HG03108 (cell line): ENCODE measurements around the gene CPNE9.

Source experiments
- ATAC-seq: cut with Tn5 transposase; IDR thresholded peaks from one replicate; pipeline ENCODE4 v1.9.1; 2021; ENCODE audit warnings: moderate library complexity; ENCODE audit not compliant: unreplicated experiment

Gene CPNE9

DNA sequence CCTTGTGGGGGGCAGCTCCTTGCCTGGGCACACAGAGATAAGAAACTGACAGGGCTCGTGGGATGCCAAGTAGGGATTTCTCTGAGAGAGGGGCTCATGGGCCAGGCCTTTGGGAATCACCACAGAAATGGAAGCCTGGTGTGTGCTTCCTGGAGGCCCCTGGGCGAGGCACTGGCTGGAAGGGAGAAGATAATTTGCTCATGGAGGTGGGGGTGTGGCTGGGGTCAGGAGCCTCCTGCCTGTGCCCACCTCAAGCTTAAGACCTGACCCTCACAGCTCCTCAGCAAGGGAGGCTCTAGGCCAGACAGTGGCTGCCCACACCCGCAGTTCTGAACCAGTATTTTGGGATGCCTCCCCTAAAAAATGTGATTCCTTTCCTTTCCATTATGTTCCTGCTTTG, 16.9 kb upstream of the CPNE9 start:
- no peak for ATAC-seq

DNA sequence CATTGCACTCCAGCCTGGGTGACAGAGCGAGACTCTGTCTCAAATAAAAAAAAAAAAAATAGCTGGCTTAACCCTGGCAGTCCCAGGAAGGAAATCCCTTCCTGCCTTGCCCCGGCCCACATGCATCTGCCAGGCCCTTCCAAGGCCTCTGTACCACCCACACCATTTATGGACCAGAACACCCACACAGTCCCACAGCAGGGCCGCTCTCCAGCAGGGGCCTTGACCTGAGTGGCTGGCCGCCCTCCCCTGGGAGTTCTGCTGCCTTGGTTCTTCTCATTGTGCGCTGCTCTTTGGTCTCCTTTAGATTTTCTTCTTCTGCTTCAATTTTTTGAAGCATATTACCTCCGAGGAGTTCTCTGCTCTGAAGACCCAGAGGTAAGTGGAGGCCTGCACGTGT, 16.1 kb upstream of the CPNE9 start:
- no peak for ATAC-seq

GRCh38 chr3:9688961-9689360, 14.7 kb upstream of the CPNE9 start:
- no peak for ATAC-seq

DNA sequence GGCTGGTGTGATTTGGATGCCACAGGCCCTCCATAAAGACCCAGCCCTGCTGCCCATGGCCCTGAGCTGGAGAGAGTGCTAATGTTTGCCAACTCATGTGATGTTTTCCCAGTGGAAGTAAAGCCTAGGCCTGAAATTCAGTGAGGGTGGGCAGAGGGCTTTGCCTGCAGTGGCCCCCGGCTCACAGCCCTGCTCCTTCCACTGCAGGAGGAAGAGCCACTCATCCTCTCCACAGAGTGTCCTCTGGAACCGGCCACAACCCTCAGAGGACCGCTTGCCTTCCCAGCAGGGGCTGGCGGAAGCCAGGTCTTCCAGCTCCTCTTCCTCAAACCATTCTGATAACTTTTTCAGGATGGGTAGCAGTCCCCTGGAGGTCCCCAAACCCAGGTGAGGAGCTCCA, 13.9 kb upstream of the CPNE9 start:
- no peak for ATAC-seq

DNA sequence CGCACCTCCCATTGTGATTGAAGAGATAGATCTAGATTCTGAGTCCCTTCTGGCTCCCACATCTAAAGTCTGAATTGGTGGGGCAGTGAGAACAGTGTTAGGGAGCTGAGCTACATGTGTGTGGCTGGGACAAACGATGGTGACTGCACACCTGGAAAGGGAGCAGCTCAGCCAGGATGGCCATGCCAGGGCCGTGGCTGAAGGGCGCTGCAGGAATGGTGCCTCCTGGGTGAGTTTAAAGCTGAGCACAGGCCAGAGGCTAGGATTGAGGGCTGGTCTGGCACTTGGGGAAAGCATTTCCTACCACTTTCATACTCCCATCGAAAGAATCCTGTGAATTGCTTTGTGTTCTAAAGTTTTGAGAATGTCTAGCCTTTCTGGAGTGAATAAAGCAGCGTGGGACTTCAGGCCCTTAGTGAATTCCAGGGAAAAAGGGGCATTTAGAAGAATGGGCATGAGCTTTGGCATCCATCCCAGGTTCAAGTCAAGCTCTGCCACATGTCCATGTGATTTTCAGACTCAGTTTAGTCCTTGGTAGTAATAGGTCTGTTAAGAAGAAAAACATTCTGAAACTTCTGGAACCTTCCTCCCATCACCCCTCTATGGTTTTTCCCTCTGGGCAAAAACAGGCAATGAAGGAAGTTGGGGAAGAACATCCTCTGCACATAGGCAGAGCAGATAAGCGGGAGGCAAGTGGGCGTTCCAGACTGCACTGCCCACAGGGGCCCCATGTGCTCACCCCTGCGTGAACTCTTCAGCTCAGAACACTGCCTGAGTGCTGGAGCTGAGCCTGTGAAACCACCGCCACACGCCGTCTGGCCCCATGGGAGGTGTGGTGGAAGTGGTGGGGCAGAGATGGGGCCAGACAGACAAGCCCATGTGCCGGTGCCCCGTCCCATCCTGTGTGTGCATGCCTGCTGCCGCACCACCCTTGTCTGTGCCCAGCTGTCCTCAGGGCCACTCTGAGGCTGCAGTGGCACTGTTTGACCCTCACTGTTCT, 12.9 kb upstream of the CPNE9 start:
- peak; percentile 96 for ATAC-seq

DNA sequence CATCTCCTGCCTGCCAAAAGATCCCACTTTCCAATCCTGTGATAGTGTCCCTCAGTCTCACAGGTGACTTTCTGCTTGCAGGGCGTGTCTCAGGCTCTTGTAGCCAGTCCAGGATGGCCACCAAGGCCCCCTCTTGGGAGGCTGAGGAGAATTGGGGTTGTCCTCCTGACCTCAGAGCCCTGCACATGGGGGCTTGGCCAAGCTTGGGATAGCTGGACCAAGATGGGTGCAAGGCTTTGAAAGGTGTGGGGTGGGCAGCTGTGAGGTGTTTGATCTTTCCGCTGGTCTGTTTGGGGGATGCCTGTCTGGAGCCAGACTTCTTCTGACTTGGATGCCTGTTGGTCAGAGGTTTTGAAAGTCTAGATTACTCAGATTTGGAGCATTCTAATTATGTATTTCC, 12.0 kb upstream of the CPNE9 start:
- ATAC-seq: no peak

DNA sequence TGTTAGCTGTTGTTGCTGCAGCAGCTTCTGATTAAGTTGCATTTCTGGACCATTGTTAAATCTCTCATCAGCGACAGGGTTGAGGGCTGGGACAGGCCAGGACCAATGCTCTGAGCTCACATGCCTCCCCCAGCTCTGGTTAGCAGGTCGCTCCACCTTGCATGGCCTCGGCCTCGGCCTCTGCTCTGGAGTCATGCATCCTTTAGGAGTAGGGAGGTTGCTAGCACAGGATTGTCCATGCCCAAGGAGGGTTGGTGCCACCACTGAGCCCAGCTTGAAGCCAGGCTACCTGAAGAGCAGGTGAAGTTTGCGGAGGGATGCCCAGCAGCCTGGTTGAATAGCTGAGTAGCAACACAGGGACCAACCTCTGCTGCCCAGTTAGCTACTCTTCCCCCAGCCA, 11.2 kb upstream of the CPNE9 start:
- no peak for ATAC-seq

DNA sequence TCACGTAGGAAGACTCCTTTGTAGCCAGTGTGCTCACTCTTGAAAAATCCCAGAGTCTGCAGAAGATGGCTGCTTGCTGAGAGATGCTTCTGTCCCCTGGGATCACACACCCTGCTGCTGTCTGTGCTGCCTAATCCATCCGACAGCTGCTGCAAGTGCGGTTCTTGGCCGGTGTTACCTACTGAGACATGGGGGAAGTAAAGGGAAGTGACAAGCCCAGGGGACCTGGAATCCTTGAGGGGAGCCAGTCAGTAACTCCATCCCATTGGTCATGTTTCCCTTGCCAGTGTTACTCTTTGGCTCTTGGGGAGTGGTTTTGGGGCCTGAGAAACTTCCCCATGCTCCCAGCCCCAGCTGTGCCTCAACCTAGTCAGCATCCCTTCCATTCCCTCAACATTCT, 8.3 kb upstream of the CPNE9 start:
- ATAC-seq: no peak

DNA sequence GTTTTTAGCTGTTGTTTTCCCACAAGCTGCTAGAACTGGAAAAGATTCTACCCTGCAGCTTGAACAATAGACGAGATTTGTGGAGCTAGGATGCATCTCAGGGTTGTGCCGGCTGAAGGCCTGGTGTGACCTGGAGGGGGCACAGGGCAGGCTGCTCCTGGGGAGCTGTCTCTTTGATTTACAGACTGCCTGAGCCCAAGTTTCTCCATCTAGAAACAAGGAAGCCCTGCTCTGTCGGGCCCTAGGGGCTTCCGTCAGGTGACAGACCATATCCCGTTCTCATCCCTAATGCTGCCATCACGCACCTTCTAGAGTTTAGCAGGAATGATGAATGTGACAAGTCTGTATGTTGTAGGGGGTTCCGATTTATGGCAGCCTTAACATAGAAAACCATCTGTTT, 7.9 kb upstream of the CPNE9 start:
- no peak for ATAC-seq

DNA sequence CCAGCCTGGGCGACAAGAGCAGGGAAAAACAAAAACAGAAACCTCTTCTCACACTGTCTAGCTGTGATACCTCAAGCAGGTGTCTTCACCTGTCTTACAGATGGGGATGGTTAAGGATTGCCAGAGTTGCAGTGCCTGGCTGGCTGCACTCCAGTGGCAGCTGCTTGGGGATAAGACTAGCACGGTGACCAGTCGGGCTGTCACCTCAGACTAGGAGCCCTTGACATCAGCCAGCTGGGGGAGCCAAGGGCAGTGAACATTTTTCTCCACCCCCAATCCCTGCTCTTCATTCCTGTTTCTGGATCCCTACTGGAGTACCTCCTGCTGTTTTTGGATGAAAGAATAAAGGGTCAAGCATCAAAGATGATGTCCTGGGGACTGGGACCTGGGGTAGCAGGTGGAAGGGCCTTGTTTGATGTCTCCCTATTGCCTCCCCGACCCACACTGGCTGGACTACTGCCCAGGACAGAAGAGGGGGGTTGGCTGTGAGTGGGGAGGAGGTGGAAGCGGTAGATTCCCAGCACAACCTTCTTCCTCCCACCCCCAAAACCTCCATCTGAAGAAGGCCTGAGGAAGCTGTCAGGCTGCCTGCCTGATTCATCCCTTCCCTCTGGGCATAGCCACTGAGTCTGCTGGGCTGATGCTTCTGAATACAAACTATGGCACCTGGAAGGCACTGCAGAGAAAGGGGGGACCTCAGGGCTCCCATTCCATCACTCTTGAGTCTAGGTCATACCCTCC, 7.0 kb upstream of the CPNE9 start:
- no peak for ATAC-seq

DNA sequence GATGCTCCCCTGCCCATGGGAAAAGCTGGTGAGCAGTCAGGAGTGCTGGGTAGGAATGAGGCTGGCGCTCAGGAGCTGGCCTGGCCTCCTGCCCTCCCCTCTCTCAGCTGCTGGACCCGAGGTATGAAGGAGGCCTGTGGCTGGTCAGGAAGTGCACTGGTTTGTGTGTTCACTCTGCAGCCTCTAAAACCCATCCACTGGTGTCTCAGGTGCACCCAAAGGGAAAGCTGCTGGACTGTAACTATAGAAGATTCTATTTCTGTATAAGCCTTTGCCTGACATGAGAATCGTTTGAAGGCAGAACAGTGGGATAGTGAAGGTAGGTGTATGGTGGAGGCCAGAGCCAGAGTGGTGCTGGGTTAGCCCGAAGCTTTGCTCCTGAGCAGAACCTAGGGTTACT, 5.7 kb upstream of the CPNE9 start:
- no peak for ATAC-seq

- ATAC-seq: no peak
Measured at GRCh38 chr3:9698293-9698692, 5.3 kb upstream of the CPNE9 start.

GRCh38 chr3:9700536-9700935, 3.1 kb upstream of the CPNE9 start:
- no peak for ATAC-seq

DNA sequence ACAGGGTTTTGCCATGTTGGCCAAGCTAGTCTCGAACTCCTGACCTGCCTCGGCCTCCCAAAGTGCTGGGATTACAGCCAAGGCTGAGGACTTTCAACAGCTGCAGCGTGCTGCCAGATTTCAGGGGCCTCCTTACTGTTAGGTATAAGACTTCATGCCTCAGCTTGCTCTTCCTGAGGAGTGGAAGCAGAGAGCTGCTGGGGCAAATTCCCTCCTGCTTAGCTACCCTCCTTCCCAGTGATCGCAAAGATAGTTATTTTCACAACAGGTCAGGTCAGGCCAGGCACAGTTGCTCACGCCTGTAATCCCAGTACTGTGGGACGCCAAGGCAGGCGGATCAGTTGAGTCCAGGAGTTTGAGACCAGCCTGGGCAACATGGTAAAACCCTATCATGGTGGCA, 2.6 kb upstream of the CPNE9 start:
- ATAC-seq: no peak

DNA sequence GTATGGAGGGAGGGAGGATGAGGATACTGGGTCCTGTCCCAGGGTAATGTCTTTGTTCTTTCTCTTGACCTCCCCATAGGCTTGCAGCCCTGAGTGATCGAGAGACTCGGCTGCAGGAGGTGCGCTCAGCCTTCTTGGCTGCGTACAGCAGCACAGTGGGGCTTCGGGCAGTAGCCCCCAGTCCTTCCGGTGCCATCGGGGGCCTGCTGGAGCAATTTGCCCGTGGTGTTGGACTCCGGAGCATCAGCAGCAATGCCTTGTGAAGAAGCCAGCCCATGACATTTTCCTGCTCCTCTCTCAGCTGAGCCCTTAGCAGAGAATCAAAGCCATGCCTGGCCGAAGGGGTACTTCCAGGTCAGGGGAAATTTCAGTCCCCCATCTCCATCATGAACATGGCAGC, 1.9 kb upstream of the CPNE9 start:
- no peak for ATAC-seq

- no peak for ATAC-seq
Measured at GRCh38 chr3:9703240-9703639, 393 bp upstream of the CPNE9 start.

GRCh38 chr3:9704347-9705322, 1.0 kb downstream of the CPNE9 start:
- ATAC-seq: no peak

DNA sequence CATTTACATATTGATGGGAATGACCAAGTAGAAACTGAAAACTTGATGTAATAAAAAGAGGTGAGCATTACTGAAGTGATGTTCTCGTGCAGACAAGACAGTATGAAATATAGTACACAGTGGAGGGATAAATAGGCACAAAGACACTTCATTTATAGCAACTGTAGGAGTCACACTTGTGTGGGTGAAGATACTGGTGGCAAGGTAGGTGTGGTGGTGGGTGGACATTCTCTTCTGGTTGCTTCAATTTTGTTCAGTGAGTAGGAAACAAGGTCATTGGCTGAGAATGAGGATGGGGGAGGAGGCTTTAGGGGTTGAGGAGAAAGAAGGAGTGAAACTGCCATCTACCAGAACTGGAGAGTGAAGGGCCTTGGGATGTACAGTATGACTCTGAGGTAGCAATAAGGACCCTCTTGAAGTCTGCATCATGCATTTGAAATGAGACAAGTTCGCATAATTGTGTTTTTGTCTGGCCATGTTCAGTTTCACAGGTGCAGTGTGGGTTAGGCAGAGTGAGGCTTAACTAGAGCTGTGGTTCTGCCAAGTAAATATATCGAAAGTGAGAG, 6.6 kb downstream of the CPNE9 start:
- no peak for ATAC-seq

- no peak for ATAC-seq
Measured at GRCh38 chr3:9712415-9712814, 8.8 kb downstream of the CPNE9 start.

- no peak for ATAC-seq
Measured at GRCh38 chr3:9713142-9713541, 9.5 kb downstream of the CPNE9 start.

- ATAC-seq: no peak
Measured at GRCh38 chr3:9715136-9715535, 11.5 kb downstream of the CPNE9 start.
